Progenitor cell of endocrine pancreas (in vitro differentiated cells): ENCODE measurements around the gene SPOCK3. TPM values are rescaled to one million over a fixed set of nuclear protein-coding genes. Genes with fewer than 3 reads are reported as not detected.

Source experiments
- DNase-seq: peaks from one replicate; pipeline ENCODE4 v3.0.0; 2021; ENCODE audit warnings: low spot score; ENCODE audit not compliant: unreplicated experiment
- H3K27ac Mint-ChIP-seq: 2 replicates; pipeline ENCODE4 v1.8.0; 2021; ENCODE audit warnings: mild to moderate bottlenecking, moderate library complexity, mixed read lengths
- H3K27me3 Mint-ChIP-seq: 2 replicates; pipeline ENCODE4 v1.8.0; 2021; ENCODE audit warnings: mixed read lengths
- H3K36me3 Mint-ChIP-seq: 2 replicates; pipeline ENCODE4 v1.8.0; 2022; ENCODE audit warnings: mixed read lengths; ENCODE audit not compliant: insufficient read depth
- H3K4me1 Mint-ChIP-seq: 2 replicates; pipeline ENCODE4 v1.8.0; 2021; ENCODE audit warnings: low read depth, mixed read lengths
- H3K4me3 Mint-ChIP-seq: 2 replicates; pipeline ENCODE4 v1.8.0; 2021; ENCODE audit warnings: low read depth, mild to moderate bottlenecking, moderate library complexity, mixed read lengths
- H3K9me3 Mint-ChIP-seq: 2 replicates; pipeline ENCODE4 v1.8.0; 2021; ENCODE audit warnings: low read depth, mixed read lengths
- CTCF ChIP-seq: fragments of 200-600 bp; sonication (generic); IDR thresholded peaks from one replicate; pipeline ENCODE4 v1.5.0; 2021; ENCODE audit warnings: antibody characterized with exemption, mild to moderate bottlenecking; ENCODE audit not compliant: unreplicated experiment
- total RNA-seq: library from RNA; stranded (reverse); gene quantifications from 2 replicates; pipeline ENCODE4 v1.2.1, GENCODE V29; 2021

SPOCK3 gene
- total RNA-seq, 1 donor from 2014 or later = 1.3 TPM

GRCh38 chr4:166846939-166847338 is 387.4 kb downstream of the SPOCK3 start:
- no peak overlapping the region for H3K27ac Mint-ChIP-seq
- H3K36me3 Mint-ChIP-seq = no peaks in the 10 kb centered on the region
- H3K9me3 Mint-ChIP-seq = peaks cover 7% of the 10 kb centered on the region
- H3K27me3 Mint-ChIP-seq = no peaks in the 10 kb centered on the region
- TF ChIP-seq CTCF = no peak
- H3K4me1 Mint-ChIP-seq = peaks cover 5% of the 10 kb centered on the region
- H3K4me3 Mint-ChIP-seq = no peak overlapping the region
- no peak for DNase-seq

DNA sequence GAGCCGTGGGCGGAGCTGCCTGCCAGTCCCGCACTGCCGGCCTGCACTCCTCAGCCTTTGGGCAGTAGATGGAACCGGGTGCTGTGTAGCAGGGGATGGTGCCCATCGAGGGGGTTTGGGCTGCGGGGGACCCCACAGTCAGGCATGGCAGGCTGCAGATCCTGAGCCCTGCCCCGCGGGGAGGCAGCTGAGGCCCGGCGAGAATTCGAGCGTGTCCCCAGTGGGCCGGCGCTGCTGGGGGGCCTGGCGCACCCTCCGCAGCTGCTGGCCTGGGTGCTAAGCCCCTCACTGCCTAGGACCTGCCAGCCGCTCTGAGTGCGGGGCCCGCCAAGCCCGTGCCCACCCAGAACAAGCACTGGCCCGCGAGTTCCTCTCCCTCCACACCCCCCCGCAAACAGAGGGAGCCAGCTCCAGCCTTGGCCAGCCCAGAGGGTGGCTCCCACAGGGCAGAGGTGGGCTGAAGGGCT is 391.5 kb downstream of the SPOCK3 start:
- H3K36me3 Mint-ChIP-seq = no peaks in the 10 kb centered on the region
- H3K4me1 Mint-ChIP-seq = no peaks in the 10 kb centered on the region
- H3K27me3 Mint-ChIP-seq = no peaks in the 10 kb centered on the region
- H3K9me3 Mint-ChIP-seq = peaks cover 11% of the 10 kb centered on the region
- DNase-seq = no peak
- H3K27ac Mint-ChIP-seq = no peak overlapping the region
- no peak for TF ChIP-seq CTCF
- no peak overlapping the region for H3K4me3 Mint-ChIP-seq

- peaks cover 16% of the 10 kb centered on the region for H3K9me3 Mint-ChIP-seq
- H3K4me3 Mint-ChIP-seq = no peak overlapping the region
- no peaks in the 10 kb centered on the region for H3K27me3 Mint-ChIP-seq
- no peak overlapping the region for H3K27ac Mint-ChIP-seq
- no peak for TF ChIP-seq CTCF
- no peaks in the 10 kb centered on the region for H3K36me3 Mint-ChIP-seq
- no peaks in the 10 kb centered on the region for H3K4me1 Mint-ChIP-seq
- DNase-seq = no peak
Measured at GRCh38 chr4:166839615-166840251, 394.6 kb downstream of the SPOCK3 start.

GRCh38 chr4:166838975-166839614 is 395.2 kb downstream of the SPOCK3 start:
- no peak for TF ChIP-seq CTCF
- no peak overlapping the region for H3K27ac Mint-ChIP-seq
- no peaks in the 10 kb centered on the region for H3K4me1 Mint-ChIP-seq
- H3K4me3 Mint-ChIP-seq = no peak overlapping the region
- peaks cover 16% of the 10 kb centered on the region for H3K9me3 Mint-ChIP-seq
- H3K27me3 Mint-ChIP-seq = no peaks in the 10 kb centered on the region
- DNase-seq = no peak
- H3K36me3 Mint-ChIP-seq = no peaks in the 10 kb centered on the region

DNA sequence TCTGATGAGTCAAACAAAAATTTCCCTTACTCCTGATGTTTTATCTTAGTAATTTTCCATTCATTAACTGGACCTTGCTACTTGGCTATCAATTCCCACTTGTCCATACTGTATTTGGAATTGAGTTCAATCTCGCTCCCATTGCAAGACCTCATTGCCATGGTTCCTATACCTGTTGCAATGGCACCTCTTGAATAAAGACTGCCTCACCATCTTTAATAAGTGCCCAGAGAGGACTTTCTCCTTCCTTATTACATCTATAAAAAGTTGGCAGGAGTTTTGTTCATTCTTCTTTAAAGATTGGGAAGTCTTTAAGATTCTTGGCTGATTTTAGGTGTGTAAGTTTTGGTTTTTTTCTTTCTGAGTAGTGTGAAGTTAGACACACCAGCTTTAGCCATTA is 397.4 kb downstream of the SPOCK3 start:
- Mint-ChIP-seq H3K9me3 (peaks cover 15% of the 10 kb centered on the region), H3K27me3 (no peaks in the 10 kb centered on the region), H3K36me3 (no peaks in the 10 kb centered on the region), H3K4me3 (no peak overlapping the region), H3K27ac (no peak overlapping the region), H3K4me1 (no peaks in the 10 kb centered on the region)
- DNase-seq = no peak
- no peak for TF ChIP-seq CTCF
